Measurements from ENCODE around the gene DIP2B.
"Not testable (repeated sequence)": the region's sequence is repeated elsewhere in the genome, so short reads cannot be mapped to it uniquely, and the experiment has no call there.

The DIP2B gene

DNA sequence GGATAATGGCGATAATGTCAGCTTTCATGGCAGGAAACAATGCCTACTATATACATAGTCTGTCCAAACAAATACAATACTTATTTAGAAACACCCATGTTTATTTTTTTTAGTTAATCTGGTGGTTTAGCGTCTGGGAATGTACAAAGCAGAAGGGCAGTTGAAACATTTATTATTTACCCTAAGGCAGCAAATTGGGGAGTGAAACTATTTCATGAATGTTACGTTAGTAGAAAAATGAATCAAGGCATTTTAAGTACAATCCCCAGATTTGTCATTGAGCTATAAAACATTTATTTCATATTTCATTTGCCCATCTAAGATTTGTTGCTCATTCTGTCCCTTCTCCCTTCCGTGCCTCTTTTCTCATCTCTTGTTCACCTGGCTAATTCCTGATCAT, 172.0 kb downstream of the DIP2B start:
- DNase-seq (ENCODE audit: low read depth in 2 of 2): no peak

- DNase-seq (ENCODE audit: low read depth in 2 of 2): no peak
These were observed 173.1 kb downstream of the DIP2B start for GRCh38 chr12:50677858-50678257.

GRCh38 chr12:50678650-50679365, 174.0 kb downstream of the DIP2B start:
- DNase-seq (ENCODE audit: low read depth in 2 of 2): no peak

DNA sequence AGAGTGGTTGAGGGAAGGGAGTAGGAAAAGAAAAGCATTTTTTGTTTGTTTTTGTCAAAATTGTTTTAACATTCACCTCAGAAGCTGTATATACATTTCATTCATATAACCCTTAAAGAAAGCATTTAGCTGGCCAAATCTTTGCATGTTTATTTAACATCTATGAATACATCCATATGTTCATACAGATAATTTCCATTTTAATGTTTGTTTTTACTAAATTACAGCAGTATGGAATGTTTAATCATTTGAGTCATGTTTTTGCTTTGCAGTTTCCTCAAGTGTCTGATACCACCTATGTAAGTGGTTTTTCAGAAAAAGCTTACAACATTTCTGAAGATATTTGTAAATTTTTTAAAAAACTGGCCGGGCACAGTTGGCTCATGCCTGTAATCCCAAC, 174.8 kb downstream of the DIP2B start:
- no peak for DNase-seq (ENCODE audit: low read depth in 2 of 2)

- DNase-seq (ENCODE audit: low read depth in 2 of 2): not testable (repeated sequence)
These were observed 176.3 kb downstream of the DIP2B start for GRCh38 chr12:50681064-50681463.

- no peak for DNase-seq (ENCODE audit: low read depth in 2 of 2)
These were observed 180.9 kb downstream of the DIP2B start for GRCh38 chr12:50685641-50686040.

- no peak for DNase-seq (ENCODE audit: low read depth in 2 of 2)
These were observed 181.6 kb downstream of the DIP2B start for GRCh38 chr12:50686406-50686805.

GRCh38 chr12:50686976-50687375, 182.2 kb downstream of the DIP2B start:
- DNase-seq (ENCODE audit: low read depth in 2 of 2): no peak

- DNase-seq (ENCODE audit: low read depth in 2 of 2): no peak
These were observed 184.7 kb downstream of the DIP2B start for GRCh38 chr12:50689437-50689836.

DNA sequence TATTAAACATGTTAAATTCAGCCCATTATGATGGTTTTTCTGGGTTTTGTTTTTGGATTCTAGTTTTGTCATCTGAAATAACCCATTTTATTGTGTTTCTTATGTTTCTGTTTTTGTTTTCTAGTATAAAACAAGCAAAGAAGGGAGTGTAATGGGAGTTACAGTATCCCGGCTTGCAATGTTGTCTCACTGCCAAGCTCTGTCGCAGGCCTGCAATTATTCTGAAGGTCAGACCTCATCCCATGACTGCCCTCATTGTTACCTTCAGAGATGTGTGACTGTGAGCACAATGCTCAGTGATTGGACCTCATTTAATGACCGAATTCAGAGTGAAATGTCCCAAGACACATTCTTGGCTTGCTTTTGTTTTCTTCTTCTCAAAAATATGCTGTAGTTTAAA, 186.1 kb downstream of the DIP2B start:
- DNase-seq (ENCODE audit: low read depth in 2 of 2): no peak

DNA sequence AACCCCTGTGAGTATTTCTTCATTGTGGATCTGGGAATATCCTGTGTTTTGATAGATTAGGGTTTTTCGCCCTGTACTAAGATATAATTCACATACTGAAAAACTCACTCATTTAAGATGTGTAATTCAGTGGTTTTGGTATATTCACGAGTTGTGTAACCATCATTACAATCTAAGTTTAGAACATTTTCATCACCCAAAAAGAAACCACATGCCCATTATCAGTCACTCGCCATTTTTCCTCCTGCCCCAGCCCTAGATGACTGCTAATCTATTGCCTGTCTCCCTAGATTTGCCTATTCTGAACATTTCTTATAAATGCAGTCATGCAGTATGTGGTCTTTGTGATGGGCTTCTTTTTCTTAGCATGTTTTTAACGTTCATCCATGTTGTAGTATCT, 191.2 kb downstream of the DIP2B start:
- DNase-seq (ENCODE audit: low read depth in 2 of 2): no peak

DNA sequence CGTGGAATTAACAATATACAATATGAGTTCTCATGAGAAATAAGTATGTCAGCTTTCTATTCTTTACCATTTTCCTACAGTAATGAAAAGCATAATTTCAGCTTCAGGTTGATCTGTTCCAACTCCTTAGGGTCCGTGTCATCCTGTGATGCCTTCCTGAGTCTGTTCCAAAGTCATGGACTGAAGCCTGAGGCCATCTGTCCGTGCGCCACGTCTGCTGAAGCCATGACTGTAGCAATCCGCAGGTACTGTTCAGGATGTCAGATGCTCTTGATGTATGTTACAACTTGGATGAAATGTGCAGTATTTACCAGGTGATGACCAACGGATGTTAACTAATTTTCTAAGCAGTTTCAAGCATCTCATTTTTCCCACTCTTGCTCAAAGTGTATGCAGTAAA, 192.1 kb downstream of the DIP2B start:
- no peak for DNase-seq (ENCODE audit: low read depth in 2 of 2)

- no peak for DNase-seq (ENCODE audit: low read depth in 2 of 2)
These were observed 194.4 kb downstream of the DIP2B start for GRCh38 chr12:50699154-50699553.

GRCh38 chr12:50699940-50700339, 195.2 kb downstream of the DIP2B start:
- DNase-seq (ENCODE audit: low read depth in 2 of 2): no peak

GRCh38 chr12:50706606-50707005, 201.8 kb downstream of the DIP2B start:
- DNase-seq (ENCODE audit: low read depth in 2 of 2): no peak

GRCh38 chr12:50707396-50707795, 202.6 kb downstream of the DIP2B start:
- DNase-seq (ENCODE audit: low read depth in 2 of 2): no peak

- DNase-seq (ENCODE audit: low read depth in 2 of 2): no peak
These were observed 203.8 kb downstream of the DIP2B start for GRCh38 chr12:50708631-50709030.

- DNase-seq (ENCODE audit: low read depth in 2 of 2): no peak
These were observed 206.3 kb downstream of the DIP2B start for GRCh38 chr12:50711121-50711520.

DNA sequence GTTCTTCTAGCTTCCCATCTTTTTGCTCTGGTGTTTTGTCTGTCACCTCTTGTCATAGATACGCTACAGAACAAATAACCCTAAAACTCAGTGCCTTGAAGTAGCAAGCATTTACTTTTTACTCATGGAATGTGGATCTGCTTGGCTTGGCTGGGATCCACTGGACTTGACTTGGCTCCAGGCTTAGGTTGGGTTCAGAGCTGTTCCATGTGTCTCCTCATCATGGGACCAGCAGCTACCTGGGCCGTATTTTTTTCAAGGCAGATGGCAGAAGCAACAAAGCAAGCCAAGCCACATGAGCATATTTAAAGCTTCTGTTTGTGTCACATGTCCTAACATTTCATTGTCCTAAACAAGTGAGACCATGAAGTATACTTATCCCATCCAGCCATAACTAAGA, 210.4 kb downstream of the DIP2B start:
- no peak for DNase-seq (ENCODE audit: low read depth in 2 of 2)

DNA sequence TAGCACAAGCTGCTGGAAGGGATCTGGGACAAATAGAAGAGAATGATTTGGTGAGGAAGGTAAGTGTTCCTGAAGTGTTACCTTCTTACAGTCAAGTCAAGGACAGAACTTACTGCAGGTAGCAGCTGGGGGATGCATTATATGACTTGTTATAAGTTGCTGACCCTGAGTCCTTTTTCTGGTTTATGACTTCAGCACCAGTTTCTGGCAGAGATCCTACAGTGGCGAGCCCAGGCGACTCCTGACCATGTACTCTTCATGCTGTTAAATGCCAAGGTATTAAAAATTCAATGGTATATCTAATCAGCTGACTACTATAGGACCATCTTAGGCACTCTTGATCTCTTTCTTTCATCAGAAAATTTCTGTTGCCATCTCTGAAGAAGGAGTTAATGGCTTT, 214.0 kb downstream of the DIP2B start:
- DNase-seq (ENCODE audit: low read depth in 2 of 2): no peak

DNA sequence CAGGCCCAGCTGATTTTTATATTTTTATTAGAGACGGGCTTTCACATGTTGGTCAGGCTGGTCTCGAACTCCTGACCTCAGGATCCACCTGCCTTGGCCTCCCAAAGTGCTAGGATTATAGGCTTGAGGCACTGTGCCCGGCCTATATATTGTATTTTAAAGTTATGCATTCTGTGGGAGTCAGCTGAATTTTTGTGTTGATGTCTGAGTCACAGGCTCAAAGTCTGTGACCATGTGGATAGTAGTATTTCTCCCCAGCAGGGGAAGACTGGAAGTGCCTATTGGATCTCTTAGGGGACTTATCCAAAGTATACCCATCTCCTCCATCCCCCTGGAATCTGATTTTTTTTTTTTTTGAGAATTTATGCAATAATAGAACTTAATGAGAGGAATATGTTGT, 215.3 kb downstream of the DIP2B start:
- no peak for DNase-seq (ENCODE audit: low read depth in 2 of 2)

GRCh38 chr12:50720501-50720900, 215.7 kb downstream of the DIP2B start:
- no peak for DNase-seq (ENCODE audit: low read depth in 2 of 2)

GRCh38 chr12:50723865-50724264, 219.1 kb downstream of the DIP2B start:
- no peak for DNase-seq (ENCODE audit: low read depth in 2 of 2)

Measured in stimulated activated CD4-positive, alpha-beta T cell treated with anti-CD3 and anti-CD28 coated beads, Interleukin-1b, Interleukin-23, amount 100 ng/mL, for 4 hours (primary cell).